Small intestine (tissue), 7 donors: ENCODE results near the gene COL6A1. TPM values are rescaled to one million over a fixed set of nuclear protein-coding genes. Genes with fewer than 3 reads are reported as not detected.
A peak's percentile ranks its signal among the peaks of the same experiment; 100 is the strongest.
"Not testable (repeated sequence)": the region's sequence is repeated elsewhere in the genome, so short reads cannot be mapped to it uniquely, and the experiment has no call there.

ENCODE experiments used
- DNase-seq, 2 donors: peaks; one replicate each; pipeline versions ENCODE4 v3.0.0 to v3.0.0-alpha.2; 2013
- FAIRE-seq: peaks from 2 replicates; lab custom pipeline; 2012; peaks lifted over from hg19 to GRCh38; lab: Jason Lieb, UNC
- H3K27ac ChIP-seq, 3 donors: one replicate each; pipeline ENCODE4 v1.5.1; 2013; ENCODE audit warnings: low read length in 2 of 3, mild to moderate bottlenecking in 2 of 3, control low read depth in 1 of 3, inconsistent platforms in 1 of 3, low read depth in 1 of 3, moderate library complexity in 1 of 3
- H3K27me3 ChIP-seq, 3 donors: one replicate each; pipeline ENCODE4 v1.6.1; 2013; ENCODE audit warnings: low read length in 3 of 3, inconsistent platforms in 1 of 3; ENCODE audit not compliant: control insufficient read depth in 3 of 3, insufficient read depth in 3 of 3
- H3K36me3 ChIP-seq, 3 donors: one replicate each; pipeline ENCODE4 v1.6.1; 2013; ENCODE audit warnings: low read length in 3 of 3, inconsistent platforms in 1 of 3, low read depth in 1 of 3, mild to moderate bottlenecking in 1 of 3, moderate library complexity in 1 of 3; ENCODE audit not compliant: control insufficient read depth in 3 of 3, insufficient read depth in 2 of 3
- H3K4me1 ChIP-seq, 3 donors: one replicate each; pipeline ENCODE4 v1.6.1; 2013; ENCODE audit warnings: low read length in 2 of 3, inconsistent platforms in 1 of 3, low read depth in 1 of 3, mild to moderate bottlenecking in 1 of 3, moderate library complexity in 1 of 3; ENCODE audit not compliant: control insufficient read depth in 3 of 3, insufficient read depth in 2 of 3
- H3K4me3 ChIP-seq, 3 donors: one replicate each; pipeline ENCODE4 v1.5.1; 2013; ENCODE audit warnings: low read length in 3 of 3, control low read depth in 1 of 3, inconsistent platforms in 1 of 3, low read depth in 1 of 3, mild to moderate bottlenecking in 1 of 3, moderate library complexity in 1 of 3
- H3K9me3 ChIP-seq, 2 donors: one replicate each; pipeline ENCODE4 v1.6.1; 2013; ENCODE audit warnings: low read depth in 1 of 2, low read length in 1 of 2; ENCODE audit not compliant: control insufficient read depth in 2 of 2, insufficient read depth in 1 of 2
- WGBS, 3 donors: extraction: QIAGEN DNeasy Blood & Tissue Kit; methylation state at CpG; one replicate each; pipeline ENCODE4 v1.1.7; 2013; 5-methylcytosine and 5-hydroxymethylcytosine counted together
- polyA plus RNA-seq, 4 donors: library from polyadenylated mRNA; stranded (reverse) in 3 of 4; unstranded in 1 of 4; fragments of 200-250 nt in 3 of 4; fragments of 120-200 nt in 1 of 4; gene quantifications; one replicate each; pipeline versions ENCODE4 v1.2.1 to v1.2.3, GENCODE V29; 2013
- donor health status: healthy with polysubstance abuse.
- donor health status: control.
- donor health status: control.
- donor health status: Bipolar disorder and iron deficiency.
- donor health status: healthy.

Gene COL6A1
- polyA plus RNA-seq, 4 donors: 6.0 to 475 (median 47.7) TPM

DNA sequence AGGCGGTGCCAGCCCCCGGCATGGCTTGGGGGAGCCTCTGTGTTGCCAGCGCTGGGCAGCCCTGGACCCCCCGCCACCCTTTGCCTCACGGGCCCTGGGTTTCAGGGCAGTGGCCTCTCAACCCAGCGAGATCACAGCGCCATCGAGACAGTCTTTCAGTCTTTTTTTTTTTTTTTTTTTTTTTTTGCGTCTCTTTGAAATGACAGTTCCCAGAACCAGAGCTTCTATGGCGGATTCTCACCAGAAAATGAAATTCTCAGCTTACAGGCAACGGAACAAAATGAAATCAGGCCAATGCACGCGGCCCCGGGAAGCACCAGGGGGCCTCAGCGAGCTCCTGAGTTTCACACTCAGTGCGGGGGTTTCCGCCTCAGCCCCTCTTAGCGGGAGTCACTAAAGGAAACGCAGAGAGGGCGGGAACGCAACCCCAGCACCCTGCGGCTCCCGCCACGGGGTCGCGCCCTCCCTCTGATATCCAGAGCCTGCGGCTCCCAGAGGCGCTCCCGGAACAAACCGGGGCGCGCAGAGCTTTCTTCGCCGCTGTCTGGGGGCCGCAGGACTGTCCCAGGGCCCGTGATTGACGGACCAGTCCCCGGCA lies 8.0 kb upstream of the COL6A1 start:
- FAIRE-seq: no peak
- no peaks in the 10 kb centered on the region for H3K36me3 ChIP-seq
- H3K27me3 ChIP-seq: peaks cover 3 to 44% (median 10%) of the 10 kb centered on the region in 3 donors
- peak overlapping the region; percentile 43 to 91 (median 88) for H3K27ac ChIP-seq
- H3K9me3 ChIP-seq: no peaks in the 10 kb centered on the region
- WGBS, 3 donors: 1 to 4% (median 2%) methylated on average over 23 to 38 of the region's 38 CpGs
- peak; percentile 22 to 78 for DNase-seq
- H3K4me3 ChIP-seq: peak overlapping the region; percentile 23 to 49 (median 49)
- peaks cover 0 to 42% (median 2%) of the 10 kb centered on the region in 3 donors for H3K4me1 ChIP-seq

DNA sequence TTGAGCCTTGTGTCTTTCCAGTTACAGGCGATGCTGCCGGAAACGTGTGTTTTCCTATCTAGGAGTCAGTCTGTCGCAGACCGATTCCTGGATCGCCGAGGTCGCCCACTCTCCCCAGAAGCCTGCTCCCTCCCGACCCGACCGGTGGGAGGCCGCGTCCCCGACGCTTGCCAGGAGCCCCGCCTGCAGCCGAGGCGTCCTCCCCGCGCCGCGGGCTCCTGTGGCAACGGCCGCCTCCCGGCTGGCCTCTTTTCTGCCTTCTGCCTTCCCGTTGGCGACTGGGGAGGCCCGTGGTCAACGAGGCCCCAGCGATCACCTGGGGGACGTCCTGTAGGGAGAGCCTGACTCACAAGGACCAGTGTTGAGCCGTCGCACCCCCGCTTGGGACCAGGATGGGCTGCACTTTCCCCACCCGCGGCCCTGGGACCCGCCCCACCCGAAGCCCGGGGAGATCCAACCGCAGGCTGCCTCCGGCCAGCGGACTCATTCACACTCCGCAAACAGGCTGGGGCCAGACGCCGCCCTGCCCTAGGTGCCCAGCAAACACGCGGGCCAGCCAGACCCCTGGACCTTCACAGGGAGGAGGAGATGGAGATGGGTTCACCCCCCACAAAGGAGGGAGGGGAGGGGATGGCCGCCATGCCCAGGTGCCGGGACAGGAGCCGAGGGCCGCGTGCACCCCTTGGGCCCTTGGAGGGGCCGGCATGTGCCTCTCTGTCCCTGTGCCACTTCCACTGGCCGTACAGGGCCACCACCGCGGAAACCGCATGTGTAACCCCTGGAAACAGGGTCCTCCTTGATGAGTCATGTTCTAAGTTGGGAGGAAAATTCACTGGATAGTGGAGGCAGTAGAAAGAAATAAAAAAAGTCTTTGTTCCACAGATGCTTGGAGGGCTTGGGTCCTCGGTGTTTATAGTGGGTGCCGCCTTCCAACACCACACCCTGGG lies 7.2 kb upstream of the COL6A1 start:
- Histone ChIP-seq H3K9me3 (no peaks in the 10 kb centered on the region), H3K27me3 (peaks cover 3 to 49% (median 10%) of the 10 kb centered on the region in 3 donors), H3K27ac (peak overlapping the region; percentile 43 to 91 (median 88)), H3K4me3 (peak overlapping the region; percentile 23 to 49 (median 49)), H3K36me3 (no peaks in the 10 kb centered on the region), H3K4me1 (peaks cover 0 to 42% (median 2%) of the 10 kb centered on the region in 3 donors)
- WGBS, 3 donors: 2 to 3% (median 3%) methylated on average over 48 to 59 of the region's 59 CpGs
- peak in 1 of 2 donors; percentile 61 for DNase-seq
- FAIRE-seq: no peak

DNA sequence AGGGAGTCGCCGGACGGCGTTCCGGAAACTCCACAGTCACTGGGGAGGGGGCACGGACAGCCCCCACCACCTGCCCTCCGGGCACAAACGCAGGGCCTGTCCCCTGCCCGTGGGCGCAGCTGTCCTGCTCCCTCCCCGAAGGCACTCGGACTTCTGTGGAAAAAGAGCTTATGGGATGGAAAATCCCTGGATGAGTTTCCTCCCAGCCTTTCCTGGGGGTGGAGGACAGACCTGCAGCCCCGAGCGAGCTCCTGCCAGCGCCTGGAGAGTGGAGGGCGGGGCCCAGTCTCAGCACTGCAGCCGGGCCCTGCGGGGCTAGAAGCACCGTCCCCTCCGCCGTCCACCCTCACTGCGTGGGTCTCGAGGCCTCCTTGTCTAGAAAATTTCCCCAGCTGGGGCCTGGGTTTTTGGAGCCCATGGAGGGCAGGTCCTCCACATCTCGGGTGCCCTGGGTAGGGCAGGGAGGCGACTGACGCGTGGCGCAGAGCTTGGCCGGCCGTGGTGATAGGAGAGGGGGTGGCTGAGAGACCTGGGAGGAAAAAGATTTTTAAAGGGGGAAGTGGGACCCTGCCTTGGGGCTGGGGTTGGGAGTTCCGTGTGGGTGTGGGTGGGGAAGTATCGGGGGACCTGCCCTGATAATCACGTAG lies 6.4 kb upstream of the COL6A1 start:
- peak overlapping the region in 2 of 3 donors; percentile 88 to 91 for H3K27ac ChIP-seq
- peaks cover 3 to 55% (median 10%) of the 10 kb centered on the region in 3 donors for H3K27me3 ChIP-seq
- FAIRE-seq: no peak
- H3K9me3 ChIP-seq: no peaks in the 10 kb centered on the region
- H3K4me1 ChIP-seq: peaks cover 0 to 42% (median 2%) of the 10 kb centered on the region in 3 donors
- peak in 1 of 2 donors; percentile 46 for DNase-seq
- H3K4me3 ChIP-seq: no peak overlapping the region
- 9 to 14% (median 11%) methylated on average over 33 of the region's 33 CpGs for WGBS, 3 donors
- no peaks in the 10 kb centered on the region for H3K36me3 ChIP-seq

DNA sequence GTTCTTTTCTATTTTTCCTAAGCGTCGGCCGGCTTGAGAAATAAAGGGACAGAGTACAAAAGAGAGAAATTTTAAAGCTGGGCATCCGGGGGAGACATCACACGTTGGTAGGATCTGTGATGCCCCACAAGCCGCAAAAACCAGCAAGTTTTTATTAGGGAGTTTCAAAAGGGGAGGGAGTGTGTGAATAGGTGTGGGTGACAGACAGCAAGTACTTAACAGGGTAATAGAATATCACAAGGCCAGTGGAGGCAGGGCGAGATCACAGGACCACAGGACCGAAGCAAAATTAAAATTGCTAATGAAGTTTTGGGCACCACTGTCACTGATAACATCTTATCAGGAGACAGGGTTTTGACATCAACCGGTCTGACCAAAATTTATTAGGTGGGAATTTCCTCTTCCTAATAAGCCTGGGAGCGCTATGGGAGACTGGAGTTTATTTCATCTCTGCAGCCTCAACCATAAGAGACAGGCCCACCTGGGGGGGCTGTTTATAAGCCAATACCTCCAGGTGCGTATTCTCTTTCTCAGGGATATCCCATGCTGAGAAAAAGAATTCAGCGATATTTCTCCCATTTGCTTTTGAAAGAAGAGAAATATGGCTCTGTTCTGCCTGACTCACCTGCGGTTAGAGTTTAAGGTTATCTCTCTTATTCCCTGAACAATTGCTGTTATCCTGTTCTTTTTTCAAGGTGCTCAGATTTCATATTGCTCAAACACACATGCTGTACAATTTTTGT lies 5.7 kb upstream of the COL6A1 start:
- H3K4me1 ChIP-seq: peaks cover 0 to 42% (median 2%) of the 10 kb centered on the region in 3 donors
- not testable (repeated sequence) for FAIRE-seq, H3K36me3 ChIP-seq, H3K27ac ChIP-seq, H3K9me3 ChIP-seq, H3K4me3 ChIP-seq, DNase-seq
- peaks cover 3 to 57% (median 10%) of the 10 kb centered on the region in 3 donors for H3K27me3 ChIP-seq
- 27 to 48% (median 32%) methylated on average over 9 to 13 of the region's 13 CpGs for WGBS, 3 donors

DNA sequence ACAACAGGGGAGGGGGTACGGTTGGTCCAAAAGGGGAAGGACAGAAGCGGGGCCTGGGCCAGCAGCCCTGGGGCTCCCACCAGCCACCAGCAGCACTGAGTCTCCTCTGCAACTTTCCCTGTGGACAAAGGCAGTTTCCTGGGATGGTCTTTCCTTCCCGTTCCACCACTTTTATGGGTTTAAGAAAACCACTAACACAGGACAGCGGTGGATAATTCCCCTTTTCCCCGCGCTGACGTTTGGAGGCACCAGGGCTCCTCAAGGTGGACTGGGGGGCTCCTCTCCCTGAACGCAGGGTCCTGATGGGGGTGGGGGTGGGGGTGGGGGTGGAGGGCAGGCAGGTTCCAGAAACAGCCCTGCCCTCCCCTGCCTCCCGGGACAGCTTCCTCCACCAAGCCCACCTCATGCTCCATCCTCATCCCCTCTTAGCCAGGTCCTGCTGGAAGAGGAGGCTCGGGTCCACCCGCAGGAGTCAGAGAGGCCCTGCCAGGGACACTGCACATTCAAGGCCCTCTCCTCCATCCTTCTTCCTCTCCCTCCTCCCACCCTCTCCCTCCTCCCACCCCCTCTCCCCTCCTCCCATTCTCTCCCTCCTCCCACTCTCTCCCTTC lies 4.8 kb upstream of the COL6A1 start:
- WGBS, 3 donors: 14 to 35% (median 33%) methylated on average over 10 to 11 of the region's 11 CpGs
- Histone ChIP-seq H3K27me3 (peaks cover 3 to 62% (median 9%) of the 10 kb centered on the region in 3 donors), H3K4me1 (peaks cover 0 to 42% (median 2%) of the 10 kb centered on the region in 3 donors), H3K27ac (no peak overlapping the region), H3K9me3 (no peaks in the 10 kb centered on the region), H3K36me3 (no peaks in the 10 kb centered on the region), H3K4me3 (no peak overlapping the region)
- no peak for DNase-seq
- FAIRE-seq: no peak

DNA sequence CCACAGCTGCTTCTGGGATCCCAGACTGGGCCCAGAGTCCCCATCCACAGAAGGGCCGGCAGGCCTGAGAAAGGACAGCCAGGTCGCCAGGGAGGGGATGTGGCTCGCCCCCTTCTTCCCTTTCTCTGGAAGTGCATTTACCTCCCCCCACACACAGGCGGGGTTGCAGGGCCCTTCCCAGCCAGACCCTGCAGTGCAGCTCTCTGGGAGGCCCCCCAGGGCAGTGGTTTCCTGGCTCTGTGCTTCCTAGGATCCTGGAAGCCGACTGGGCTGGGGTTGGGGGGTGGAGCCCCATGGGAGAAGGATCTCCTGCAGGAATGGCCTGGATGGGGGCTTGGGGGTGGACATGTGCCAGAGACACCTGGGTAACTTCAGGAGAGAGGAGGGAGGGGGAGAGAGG lies 4.2 kb upstream of the COL6A1 start:
- H3K27ac ChIP-seq: peak overlapping the region in 1 of 3 donors; percentile 51
- H3K36me3 ChIP-seq: no peaks in the 10 kb centered on the region
- DNase-seq (peak in 1 of 2 donors; percentile 25), FAIRE-seq (no peak)
- H3K4me3 ChIP-seq: no peak overlapping the region
- peaks cover 0 to 36% (median 2%) of the 10 kb centered on the region in 3 donors for H3K4me1 ChIP-seq
- whole genome bisulfite sequencing, 3 donors: 18 to 27% (median 25%) methylated on average over 5 of the region's 5 CpGs
- H3K9me3 ChIP-seq: no peaks in the 10 kb centered on the region
- peaks cover 3 to 57% (median 6%) of the 10 kb centered on the region in 3 donors for H3K27me3 ChIP-seq

DNA sequence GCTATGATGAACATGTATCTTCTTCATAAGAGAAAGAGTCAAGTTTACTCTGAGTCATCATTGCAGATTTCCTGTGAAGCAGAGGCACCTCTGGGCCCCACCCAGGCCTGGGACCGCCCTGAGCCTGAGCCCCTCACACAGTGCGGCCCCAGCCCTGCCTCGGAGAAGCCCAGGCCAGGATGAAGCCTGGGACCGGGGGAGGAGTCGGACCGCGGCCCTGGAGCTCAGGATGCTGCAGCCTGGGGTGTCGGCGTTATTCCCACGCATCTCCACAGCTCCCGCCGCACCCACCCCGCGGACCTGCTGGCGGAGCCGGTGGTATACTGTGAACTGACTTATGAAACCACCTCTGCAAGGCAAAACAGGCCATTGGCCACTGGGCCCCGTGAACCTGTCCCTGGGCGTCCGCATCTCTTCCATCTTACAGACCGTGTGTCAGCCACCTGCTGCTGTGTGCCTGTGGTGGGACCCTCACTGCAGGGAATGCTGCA lies 2.4 kb upstream of the COL6A1 start:
- no peak for FAIRE-seq
- H3K27me3 ChIP-seq: peaks cover 3 to 40% (median 6%) of the 10 kb centered on the region in 3 donors
- WGBS, 3 donors: 56 to 62% (median 61%) methylated on average over 18 to 20 of the region's 20 CpGs
- peak overlapping the region in 1 of 3 donors; percentile 47 for H3K27ac ChIP-seq
- no peaks in the 10 kb centered on the region for H3K9me3 ChIP-seq
- H3K4me3 ChIP-seq: no peak overlapping the region
- H3K4me1 ChIP-seq: peaks cover 0 to 22% (median 0%) of the 10 kb centered on the region in 3 donors
- peaks cover 0 to 10% (median 0%) of the 10 kb centered on the region in 3 donors for H3K36me3 ChIP-seq
- no peak for DNase-seq
